D721Med (cell line): ENCODE measurements around the gene XRCC4.

Experiments
- DNase-seq: peaks from one replicate; pipeline ENCODE4 v3.0.0; 2011; ENCODE audit warnings: low spot score; ENCODE audit not compliant: insufficient read length
- FAIRE-seq: peaks from 2 replicates; lab custom pipeline; 2011; peaks lifted over from hg19 to GRCh38; lab: Jason Lieb, UNC
- TF ChIP-seq, protein P1 (sequence below): IDR thresholded peaks from 2 replicates; pipeline ENCODE4 v1.5.1; 2012; ENCODE audit warnings: mild to moderate bottlenecking, control low read depth; ENCODE audit not compliant: insufficient read depth; ENCODE audit errors: missing control alignments

Gene XRCC4

DNA sequence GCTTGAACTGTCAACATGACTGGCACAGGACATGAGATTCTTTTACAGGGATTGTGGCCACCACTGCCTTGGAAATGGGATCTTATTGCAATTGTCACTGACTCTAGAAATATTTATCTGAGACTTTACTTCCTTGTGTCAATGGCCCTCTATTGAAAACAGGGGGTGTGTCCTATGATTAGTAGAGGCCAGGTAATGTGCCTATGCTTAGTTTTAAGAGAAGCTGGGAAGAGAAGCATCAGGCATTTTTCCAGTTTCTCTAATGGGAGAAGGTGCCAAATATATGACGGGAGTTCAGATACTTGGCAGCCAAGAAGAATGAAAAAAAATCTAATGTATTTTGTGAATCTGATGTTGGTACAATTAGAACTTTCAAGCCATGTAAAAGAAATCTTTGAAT, 320.3 kb downstream of the XRCC4 start:
- DNase-seq (no peak), FAIRE-seq (no peak)
- TF ChIP-seq, protein P1, sequence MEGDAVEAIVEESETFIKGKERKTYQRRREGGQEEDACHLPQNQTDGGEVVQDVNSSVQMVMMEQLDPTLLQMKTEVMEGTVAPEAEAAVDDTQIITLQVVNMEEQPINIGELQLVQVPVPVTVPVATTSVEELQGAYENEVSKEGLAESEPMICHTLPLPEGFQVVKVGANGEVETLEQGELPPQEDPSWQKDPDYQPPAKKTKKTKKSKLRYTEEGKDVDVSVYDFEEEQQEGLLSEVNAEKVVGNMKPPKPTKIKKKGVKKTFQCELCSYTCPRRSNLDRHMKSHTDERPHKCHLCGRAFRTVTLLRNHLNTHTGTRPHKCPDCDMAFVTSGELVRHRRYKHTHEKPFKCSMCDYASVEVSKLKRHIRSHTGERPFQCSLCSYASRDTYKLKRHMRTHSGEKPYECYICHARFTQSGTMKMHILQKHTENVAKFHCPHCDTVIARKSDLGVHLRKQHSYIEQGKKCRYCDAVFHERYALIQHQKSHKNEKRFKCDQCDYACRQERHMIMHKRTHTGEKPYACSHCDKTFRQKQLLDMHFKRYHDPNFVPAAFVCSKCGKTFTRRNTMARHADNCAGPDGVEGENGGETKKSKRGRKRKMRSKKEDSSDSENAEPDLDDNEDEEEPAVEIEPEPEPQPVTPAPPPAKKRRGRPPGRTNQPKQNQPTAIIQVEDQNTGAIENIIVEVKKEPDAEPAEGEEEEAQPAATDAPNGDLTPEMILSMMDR = no peak

DNA sequence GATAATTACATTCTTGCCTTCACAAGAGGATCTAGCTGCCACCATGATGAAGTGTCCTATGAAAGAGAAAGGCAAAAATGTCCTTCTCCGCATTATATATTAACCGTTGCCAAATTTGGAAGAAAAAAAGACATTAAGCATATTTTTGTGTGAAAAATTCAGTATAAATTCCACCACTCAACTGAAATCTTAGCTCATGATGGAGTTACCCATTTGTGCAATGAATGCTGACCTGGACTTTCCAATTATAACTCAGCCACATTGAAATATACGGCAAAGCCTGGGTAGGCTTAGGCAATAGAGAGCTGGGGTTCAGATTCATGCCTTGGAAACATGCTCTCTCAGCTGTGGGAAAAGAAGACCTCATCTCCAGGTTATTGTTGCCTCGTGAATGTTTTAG, 322.9 kb downstream of the XRCC4 start:
- DNase-seq (no peak), FAIRE-seq (no peak)
- TF ChIP-seq, protein P1 = no peak

DNA sequence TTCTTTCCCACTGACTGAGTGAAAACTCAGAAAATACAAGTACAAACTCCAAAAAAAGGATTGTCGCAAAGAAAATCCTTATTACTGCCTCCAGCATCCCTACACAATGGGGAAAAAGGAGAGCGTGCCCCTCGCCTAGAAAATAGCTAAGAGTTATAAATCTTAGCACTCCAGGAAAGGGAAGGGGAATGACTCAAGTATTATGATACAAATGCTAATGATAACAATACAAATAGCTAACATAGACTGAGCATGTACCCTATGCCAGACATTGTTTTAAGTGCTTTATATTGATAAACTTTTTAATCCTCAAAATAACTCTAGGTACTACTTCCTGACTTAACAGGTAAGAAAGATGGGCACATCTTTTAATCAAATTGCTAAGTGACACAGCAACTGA, 323.4 kb downstream of the XRCC4 start:
- FAIRE-seq (no peak), DNase-seq (no peak)

DNA sequence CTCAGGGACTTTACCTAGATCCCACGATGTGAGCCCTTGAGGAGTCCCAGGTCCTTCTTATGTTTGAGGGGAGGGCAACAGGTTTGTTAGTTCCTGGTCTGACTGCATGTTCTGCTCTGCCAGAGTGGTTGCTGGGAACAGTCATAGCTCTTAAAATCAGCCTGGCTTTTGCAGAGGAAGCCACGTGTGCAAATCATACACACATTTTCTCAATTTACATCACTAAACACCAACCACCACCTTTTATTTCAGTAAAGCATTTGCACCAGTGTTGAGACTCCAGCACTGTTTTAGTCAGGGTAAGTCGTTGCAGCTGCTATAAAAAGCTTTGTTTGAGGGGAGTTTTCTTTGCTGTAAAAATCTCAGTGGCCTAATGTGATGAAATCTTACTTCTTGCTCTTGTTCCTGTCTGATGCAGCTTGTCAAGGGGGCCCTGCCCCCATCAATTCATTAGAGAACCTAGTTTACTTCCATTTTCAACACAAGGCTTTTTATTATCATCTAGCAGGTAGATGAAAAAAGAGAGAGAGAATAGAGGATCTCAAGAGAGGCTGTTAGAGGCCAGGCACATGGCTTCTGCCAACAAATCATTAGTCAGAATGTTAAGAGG, 323.9 kb downstream of the XRCC4 start:
- FAIRE-seq (no peak), DNase-seq (no peak)
- TF ChIP-seq, protein P1 = no peak

More for the DNA sequence above, 323.4 kb downstream of the XRCC4 start:
- TF ChIP-seq, protein P1 = no peak

DNA sequence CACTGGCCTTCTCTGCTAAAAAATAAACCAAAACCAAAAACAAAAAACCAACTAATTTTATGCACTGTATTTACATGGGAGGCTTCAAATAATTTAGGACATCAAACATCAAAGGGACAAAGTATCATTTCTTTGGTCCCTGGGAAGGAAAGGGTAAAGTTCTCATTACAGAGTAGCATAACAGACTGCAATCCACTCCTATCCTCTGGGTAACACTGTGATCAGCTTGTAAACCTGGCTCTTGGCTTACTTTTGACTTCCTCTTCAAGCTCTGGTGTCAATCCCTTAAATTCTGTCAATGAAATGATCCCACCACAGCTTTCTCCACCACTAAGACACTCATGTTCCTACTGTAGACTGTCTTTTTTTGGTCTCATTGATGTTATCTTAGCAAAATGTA, 324.4 kb downstream of the XRCC4 start:
- TF ChIP-seq, protein P1 = no peak
- DNase-seq (no peak), FAIRE-seq (peak; percentile 58)
